ENCODE results near the gene LMOD1. TPM values are rescaled to one million over a fixed set of nuclear protein-coding genes. Genes with fewer than 3 reads are reported as not detected.
"Not testable (repeated sequence)": the region's sequence is repeated elsewhere in the genome, so short reads cannot be mapped to it uniquely, and the experiment has no call there.

LMOD1 gene
- total RNA-seq, 1 donor from 2014 or later: not detected

DNA sequence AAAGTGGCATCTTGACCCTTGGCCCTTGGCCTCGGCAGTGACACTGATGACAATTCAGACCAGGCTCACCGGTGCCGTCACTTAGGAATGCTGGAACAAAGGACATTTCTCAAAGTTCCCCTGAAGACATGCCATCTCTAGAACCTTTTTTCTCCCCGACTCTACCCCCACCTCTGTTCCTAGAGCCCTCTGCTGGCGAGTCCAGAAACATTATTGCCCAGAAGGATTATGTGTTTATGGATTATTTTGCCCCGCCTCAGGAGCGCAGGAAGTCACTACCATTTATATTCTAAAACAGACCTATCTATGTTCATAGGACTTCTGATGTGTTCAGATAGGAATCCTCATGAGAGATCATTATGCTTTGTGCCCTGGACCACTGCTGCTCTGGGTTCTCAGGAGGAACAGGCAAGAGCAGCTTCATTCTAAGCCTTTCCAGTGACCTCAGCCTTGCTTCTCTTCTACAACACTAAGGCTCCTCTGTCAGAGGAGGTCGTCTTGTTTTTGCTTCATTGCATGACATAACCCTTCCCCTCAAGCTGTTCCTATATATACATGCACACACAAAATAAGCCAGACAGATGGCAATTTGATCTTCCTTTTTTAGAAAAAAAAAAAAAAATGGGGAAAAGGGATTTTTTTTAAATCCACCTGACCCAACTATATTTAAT, 70.1 kb downstream of the LMOD1 start:
- intact Hi-C loops (cut with micrococcal nuclease): loop anchor here (5.0 kb wide), 1 partner anchor 49 kb away; the partner anchor contains the start of gene IPO9

DNA sequence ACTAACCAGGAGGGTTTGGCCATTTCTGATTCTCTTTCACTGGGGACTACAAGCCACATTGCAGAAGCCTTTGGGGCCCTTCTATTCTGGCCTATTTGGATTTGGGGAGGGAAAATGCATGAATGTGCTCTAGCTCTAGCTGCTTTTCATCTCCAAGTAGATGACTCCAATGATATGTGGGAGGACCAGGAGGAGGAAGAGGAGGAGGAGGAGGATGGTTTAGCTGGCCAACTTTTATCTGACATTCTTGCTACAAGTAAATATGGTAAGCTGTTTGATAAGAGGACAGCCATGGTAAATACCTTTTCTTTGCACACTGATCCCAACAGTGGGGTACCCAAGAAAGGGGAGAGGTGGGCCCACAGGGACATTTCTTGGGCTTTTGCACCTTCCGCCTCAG, 71.7 kb downstream of the LMOD1 start:
- intact Hi-C loops (cut with micrococcal nuclease): loop anchor here (5.0 kb wide), 1 partner anchor 47 kb away; the partner anchor contains the start of gene IPO9

DNA sequence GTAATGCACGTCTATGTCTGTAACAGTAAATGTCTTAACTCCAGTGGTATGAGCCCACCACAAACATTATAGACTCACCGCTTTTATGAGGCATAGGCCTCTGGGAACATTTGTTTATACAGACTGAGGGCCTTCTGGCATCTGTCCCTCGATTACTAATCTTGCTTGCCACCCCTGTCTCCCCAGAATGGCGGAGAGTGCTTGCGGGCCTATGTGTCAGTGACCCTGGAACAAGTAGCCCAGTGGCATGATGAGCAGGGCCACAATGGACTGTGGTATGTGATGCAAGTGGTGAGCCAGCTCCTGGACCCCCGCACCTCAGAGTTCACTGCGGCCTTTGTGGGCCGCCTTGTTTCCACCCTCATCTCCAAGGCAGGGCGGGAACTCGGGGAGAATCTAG, 76.0 kb downstream of the LMOD1 start:
- intact Hi-C loops (cut with micrococcal nuclease): no loop called here

DNA sequence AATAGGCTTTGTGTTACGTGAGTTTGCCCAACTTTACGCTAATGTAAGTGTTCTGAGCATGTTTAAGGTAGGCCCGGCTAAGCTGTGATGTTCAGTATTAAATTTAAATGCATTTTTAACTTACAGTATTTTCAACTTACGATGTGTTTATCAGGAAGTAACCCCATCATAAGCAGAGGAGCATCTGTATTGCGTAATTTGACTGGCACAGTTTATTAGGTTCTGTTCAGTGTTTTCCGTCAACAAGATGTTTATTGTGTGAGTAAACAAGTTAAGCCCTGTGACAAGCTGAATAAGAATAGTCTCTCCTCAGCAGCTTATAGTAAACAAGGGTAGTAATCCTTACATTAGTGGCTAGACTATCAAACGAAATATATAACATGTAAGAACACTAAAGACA, 84.9 kb downstream of the LMOD1 start:
- intact Hi-C loops (cut with micrococcal nuclease): no loop called here

DNA sequence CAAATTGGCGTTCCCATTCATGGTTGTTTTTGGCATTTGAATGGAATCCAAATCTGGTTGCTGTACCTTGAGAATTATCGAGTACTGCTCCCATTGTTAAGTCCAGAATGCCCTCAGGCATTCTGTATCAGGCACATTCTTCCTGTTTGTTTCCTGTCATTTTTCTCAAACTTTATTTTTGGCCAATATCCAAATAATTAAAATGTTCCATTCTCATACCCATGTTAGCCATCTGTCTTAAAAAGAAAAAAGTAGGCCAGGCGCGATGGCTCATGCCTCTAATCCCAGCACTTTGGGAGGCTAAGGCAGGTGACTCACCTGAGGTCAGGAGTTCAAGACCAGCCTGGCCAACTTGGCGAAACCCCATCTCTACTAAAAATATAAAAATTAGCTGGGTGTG, 86.9 kb downstream of the LMOD1 start:
- intact Hi-C loops (cut with micrococcal nuclease): no loop called here

DNA sequence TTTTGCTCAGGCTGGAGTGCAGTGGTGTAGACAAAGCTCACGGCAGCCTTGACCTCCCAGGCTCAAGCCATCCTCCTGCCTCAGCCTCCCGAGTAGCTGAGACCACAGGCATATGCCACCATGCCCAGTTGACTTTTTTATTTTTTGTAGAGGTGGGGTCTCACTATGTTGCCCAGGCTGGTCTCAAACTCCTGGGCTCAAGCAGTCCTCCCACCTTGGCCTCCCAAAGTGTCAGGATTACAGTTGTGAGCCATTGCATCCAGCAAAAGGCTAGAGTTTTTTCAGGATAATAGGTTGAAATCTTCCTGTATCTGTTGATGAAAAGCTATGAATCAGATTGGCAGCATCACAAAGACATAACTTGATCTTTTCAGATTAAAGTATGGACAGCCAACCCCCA, 89.6 kb downstream of the LMOD1 start:
- intact Hi-C loops (cut with micrococcal nuclease): not testable (repeated sequence)

DNA sequence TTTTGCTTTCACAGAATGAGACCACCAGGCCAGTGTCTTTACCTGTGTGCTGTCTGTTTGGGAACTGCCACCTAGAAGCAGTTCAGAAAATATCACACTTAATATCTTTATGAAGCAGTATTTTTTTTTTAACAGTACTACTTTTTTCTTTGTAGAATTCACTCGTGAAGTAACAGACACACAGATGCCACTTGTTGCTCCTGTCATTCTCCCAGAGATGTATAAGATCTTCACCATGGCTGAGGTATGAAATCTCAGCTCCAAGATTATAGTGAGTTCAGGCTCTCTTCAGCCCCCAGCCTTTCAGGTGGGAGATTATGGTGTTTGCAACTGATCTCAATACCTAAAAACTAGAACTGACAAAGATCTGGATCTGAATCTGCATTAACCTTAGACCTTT, 94.4 kb downstream of the LMOD1 start:
- intact Hi-C loops (cut with micrococcal nuclease): no loop called here

DNA sequence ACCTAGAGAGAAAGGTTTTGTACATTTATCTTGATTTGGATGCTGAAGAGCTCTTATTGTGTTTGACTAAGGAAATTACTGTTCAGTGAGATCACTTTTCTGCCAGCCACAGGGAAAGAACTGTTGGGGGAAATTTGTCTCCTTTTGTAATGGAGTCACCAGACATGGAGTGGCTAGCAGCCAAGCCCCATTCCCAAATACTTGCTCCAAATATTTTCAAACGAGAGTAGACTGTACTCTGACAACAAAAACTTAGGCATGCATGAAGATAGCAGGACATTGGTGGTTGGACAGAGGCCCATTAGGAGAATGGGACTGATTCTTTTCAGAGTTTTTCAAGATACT, 96.3 kb downstream of the LMOD1 start:
- intact Hi-C loops (cut with micrococcal nuclease): no loop called here

DNA sequence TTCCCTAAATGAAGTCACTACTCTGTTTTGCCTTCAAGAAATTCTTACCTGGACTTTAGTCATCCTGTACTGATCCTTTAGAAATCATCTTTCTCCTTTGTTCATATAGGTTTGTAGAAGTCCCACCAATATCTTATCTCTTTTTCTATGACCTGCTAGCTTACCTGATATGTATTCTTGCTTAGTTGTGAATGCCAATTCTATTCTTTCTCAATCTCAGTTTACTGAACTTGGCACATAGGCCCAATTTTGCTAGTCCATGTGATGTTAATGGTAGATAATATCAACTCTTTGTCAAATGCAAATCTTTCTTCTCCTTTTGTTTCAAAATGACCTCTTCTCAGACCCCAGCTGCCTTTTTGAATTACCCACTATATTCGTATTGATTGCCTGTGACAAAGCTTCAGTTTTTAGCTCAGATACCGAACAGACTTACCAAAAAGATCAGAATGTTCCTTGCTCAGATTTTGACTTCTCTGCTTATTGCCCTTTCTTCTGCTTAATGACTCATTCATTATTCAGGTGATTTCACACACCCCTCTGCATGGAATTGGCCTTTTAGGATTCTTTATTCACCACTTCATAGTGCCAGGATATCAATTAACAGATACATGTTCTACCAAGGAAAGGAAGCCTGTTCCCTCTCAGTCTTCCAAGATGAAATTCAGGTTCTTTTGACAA, 96.8 kb downstream of the LMOD1 start:
- intact Hi-C loops (cut with micrococcal nuclease): no loop called here

DNA sequence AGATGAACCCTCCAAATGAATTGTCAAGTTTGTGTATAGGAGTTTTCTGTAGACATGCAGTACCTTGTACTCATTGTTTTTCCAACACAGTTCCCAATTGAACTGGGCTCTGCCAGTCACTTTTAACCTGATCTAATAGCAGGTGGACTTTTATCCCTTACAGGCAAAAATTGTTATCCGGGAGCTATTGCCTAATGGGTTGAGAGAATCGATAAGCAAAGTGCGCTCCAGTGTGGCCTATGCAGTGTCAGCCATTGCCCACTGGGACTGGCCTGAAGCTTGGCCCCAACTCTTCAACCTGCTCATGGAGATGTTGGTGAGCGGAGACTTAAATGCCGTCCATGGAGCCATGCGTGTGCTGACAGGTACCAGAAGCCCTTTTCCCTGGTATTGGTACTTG, 98.1 kb downstream of the LMOD1 start:
- intact Hi-C loops (cut with micrococcal nuclease): no loop called here

DNA sequence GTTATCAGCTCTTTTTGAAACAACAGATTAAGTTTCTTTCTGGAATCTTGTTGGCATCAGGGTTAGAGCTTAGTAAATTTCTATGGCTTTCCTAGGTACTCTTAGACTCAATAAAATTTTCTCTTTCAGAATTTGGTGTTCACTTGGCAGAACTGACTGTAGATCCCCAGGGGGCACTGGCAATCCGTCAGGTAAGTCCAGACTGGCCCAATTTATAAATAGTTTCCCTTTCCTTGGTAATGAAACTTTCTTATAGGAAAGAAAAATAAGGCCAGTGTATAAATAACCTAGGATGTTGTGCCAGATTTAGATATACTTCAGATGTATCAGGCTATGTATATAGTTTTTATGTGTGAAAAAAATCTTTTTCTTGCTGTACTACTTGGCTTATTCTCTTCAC, 99.2 kb downstream of the LMOD1 start:
- intact Hi-C loops (cut with micrococcal nuclease): no loop called here

Other genes with a start within 250 kb of the LMOD1 start
- 62.8 and 67.4 TPM in 2 replicates for gene IPO9, start 117.4 kb downstream of the LMOD1 start, total RNA-seq
- gene SHISA4, start 57.6 kb downstream of the LMOD1 start, total RNA-seq: 0.50 and 1.4 TPM in 2 replicates
- gene TIMM17A, start 9.0 kb upstream of the LMOD1 start, total RNA-seq: 63.0 and 67.4 TPM in 2 replicates
- 32.5 and 33.2 TPM in 2 replicates for gene RNPEP, start 36.1 kb upstream of the LMOD1 start, total RNA-seq
- gene ELF3, start 64.0 kb upstream of the LMOD1 start, total RNA-seq: 0.39 and 0.55 TPM in 2 replicates
- not detected in 2 replicates for gene GPR37L1, start 176.4 kb upstream of the LMOD1 start, total RNA-seq
- gene ARL8A, start 198.2 kb upstream of the LMOD1 start, total RNA-seq: 59.6 and 62.9 TPM in 2 replicates
- gene PTPN7, start 214.1 kb upstream of the LMOD1 start, total RNA-seq: 303 and 306 TPM in 2 replicates
- gene LGR6, start 247.3 kb upstream of the LMOD1 start, total RNA-seq: 0.39 and 0.43 TPM in 2 replicates